ENCODE measurements around the gene PLIN3.

GRCh38 chr19:4871711-4872110 is 4.2 kb upstream of the PLIN3 start:
- TF ChIP-seq CTCF (IDR thresholded peaks at IDR 0.05) (no peak), POLR2A (IDR thresholded peaks at IDR 0.05) (no peak)
